ENCODE results near the gene S100A7A.

DNA sequence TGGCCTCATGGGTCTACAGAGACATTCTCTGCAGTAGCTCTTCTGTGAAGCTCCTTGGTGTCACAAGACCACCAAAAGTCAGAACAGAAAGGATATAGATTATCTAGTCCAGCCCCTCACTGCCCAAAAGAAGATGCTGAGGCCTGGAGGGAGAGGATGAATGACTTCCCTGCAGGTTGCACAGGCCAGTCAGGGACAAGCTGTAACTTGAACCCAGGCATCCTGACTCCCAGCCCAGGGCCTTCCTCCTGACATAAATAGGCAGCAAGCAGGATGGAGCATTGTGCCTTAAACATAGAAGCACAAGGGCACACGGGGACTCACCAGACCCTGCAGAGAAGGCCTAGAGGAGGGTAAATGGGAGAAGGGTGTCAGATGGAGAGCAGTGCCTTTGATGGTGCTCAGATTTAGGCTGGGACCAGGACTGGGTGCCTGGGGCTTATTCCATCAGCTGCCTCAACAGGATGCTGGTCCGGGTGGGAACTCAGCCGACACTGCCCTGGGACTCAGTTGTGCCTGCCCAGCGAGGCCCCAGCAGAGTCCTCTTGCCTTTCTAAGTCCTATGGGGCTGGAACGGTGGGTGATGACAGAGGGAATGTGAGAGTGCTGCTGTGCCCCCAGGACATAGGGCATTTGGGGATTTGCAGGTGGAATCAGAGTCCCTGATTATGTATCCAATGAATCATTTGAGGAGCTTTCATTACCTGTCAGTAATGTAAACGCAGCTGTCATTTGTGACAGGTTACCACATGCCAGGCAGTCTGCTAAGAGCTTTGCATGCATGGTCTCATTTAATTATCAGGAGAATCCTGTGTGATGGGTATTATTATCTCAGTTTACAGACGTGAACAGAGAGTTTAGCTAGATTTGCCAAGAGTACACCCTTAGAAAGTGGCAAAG lies 13.2 kb downstream of the S100A7A start:
- TF ChIP-seq, protein P1, sequence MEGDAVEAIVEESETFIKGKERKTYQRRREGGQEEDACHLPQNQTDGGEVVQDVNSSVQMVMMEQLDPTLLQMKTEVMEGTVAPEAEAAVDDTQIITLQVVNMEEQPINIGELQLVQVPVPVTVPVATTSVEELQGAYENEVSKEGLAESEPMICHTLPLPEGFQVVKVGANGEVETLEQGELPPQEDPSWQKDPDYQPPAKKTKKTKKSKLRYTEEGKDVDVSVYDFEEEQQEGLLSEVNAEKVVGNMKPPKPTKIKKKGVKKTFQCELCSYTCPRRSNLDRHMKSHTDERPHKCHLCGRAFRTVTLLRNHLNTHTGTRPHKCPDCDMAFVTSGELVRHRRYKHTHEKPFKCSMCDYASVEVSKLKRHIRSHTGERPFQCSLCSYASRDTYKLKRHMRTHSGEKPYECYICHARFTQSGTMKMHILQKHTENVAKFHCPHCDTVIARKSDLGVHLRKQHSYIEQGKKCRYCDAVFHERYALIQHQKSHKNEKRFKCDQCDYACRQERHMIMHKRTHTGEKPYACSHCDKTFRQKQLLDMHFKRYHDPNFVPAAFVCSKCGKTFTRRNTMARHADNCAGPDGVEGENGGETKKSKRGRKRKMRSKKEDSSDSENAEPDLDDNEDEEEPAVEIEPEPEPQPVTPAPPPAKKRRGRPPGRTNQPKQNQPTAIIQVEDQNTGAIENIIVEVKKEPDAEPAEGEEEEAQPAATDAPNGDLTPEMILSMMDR (IDR thresholded peaks at IDR 0.05), result no peak
- TF ChIP-seq POLR2A (IDR thresholded peaks at IDR 0.05), result no peak
